GOT3 (cell line): ENCODE data around the gene SEMA4D.
"Not testable (repeated sequence)": the region's sequence is repeated elsewhere in the genome, so short reads cannot be mapped to it uniquely, and the experiment has no call there.

Source experiments
- DNase-seq: peaks from one replicate; lab custom pipeline; 2025; ENCODE audit warnings: mixed read lengths; lab: John Stamatoyannopoulos, UW

SEMA4D gene

DNA sequence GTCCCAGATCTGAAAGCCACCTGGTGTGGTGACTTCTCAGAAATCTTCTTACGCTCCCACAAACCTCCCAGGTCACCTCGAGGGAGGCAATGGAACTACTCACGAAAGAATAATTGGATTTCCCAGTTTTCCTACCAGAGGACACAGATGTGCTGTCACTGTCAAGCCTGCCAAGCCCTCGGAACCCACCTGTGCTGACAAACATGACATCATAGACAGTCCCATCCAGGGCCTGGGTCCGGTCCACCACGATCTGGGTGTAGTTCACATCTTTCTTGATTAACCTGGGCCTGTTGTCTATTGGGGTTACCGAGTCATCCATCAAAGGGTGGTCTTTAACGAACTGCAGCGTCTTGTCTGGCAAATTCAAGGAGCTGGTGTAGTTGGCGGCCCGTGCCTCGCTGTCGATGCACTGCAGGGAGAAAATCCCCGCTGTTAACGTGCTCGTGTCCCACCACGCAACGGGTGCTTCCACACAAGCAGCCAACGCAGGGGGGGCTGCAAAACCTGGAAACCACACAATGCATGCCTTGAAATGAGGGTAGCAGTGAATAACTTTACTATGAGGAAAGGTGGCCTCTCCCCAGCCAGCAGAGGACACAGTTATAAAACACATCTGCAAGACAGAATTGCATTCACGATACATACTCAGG is 110.6 kb downstream of the SEMA4D start:
- DNase-seq = no peak

DNA sequence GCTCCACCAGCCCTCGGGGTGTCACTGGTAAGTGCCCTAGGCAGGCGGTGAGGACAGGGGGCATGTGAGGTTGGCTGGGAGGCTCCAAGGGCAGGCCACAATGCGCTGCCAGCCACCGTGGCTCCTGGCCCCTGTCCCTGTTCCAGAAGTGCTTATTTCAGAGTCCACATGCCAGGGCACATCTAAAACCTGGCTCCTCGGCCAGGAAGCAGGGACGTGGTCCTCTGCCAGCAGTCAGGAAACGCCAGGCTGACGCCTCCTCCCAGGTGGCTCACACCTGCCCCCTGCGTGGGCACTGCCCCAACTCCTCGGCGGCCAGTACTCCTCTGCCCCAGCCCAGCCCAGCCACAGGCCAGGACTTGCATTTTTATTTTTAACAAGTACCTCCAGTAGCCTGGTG is 111.1 kb downstream of the SEMA4D start:
- no peak for DNase-seq

DNA sequence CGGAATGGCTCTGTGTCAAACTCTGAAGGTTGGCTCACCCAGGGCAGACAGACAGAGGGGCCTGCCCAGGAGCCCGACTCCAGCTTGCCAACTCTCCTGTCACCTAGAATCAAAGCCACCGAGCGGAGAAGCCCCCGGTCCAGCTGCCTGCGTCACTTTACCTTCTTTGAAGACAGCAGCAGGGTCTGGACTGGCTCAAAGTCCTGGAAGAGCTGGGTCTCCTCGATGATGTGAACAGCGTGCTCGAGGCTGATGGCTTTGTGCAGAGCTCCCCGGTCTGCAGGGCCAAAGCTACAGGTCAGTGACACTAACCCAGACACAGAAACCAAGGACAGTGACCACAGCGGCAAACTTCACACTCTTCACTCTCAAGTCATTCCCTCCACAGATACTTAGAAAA is 111.7 kb downstream of the SEMA4D start:
- DNase-seq = no peak

DNA sequence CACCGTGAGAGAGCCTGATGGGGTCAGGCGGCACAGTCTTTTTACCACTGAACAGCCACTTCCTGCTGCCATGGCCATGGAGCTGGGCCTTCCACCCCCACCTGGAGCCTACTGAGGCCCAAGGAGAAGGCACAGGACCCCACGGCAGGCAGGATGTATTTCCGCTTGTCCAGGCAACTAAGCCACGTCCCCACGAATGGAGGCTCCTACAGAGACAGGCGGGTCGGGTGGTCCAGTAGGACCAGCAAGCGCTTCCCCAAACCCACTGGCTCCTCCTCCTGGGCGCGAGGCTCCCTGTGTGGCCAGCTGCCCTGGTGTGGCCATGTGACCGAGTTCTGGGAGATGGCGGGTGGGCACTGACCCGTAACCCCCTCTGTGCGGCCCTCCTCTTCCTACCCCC is 113.1 kb downstream of the SEMA4D start:
- DNase-seq = no peak

DNA sequence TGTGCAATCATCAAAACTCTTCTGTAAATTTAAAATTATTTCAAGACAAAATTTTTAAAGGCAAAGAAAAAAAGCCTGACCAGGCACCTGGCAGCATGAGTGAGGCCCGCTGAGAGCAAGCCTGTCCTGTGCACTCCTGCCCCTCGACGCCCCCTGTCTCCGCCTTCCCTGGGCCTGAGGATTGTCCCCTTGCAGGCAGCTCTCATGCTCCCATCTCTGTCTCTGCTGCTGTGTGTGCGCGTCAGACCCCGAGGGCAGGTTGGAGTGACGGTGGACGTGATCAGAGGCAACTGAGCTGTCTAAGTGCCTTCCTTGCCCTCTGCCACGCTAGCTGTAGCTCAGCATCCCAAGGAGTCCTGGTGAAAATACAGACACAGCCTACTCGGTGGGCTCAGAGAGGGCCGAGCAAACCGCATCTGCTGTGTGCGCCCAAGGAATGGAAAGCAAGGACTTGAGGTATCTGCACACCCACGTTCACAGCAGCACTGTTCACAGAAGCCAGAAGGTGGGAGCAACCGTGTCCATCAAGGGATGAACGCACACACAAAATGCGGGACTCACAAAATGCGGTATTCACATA is 114.1 kb downstream of the SEMA4D start:
- DNase-seq = no peak

DNA sequence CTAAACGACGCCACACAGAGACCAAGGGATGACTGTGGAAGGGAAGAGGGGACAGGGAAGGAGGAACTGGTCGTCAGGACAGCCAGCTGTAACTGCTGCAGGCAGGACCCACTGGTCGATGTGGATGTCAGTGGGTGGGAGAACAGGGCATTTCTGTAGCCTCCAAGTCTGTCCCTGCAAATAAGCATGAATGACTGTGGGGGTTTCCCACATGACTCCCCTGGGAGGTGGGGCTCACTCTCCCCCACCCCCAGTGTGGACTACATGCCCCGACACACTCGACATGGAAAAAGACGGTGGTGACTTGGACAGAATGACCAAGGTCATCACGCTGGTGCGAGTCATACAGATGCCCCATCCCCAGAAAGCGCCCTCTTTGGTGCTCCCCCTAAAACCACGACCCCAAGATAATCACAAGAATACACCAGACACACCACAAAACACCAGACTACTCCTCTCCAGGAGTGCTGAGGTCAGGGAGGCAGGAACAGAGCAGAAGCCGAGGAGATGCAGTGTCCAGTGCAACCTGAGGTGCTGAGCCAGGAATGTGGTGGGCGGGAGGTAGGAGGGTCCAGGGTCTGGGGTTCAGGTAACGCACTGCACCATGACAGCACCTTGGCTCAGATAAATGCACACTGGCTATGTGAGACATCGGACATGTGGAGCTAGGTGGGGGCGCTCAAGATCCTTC is 114.7 kb downstream of the SEMA4D start:
- no peak for DNase-seq

DNA sequence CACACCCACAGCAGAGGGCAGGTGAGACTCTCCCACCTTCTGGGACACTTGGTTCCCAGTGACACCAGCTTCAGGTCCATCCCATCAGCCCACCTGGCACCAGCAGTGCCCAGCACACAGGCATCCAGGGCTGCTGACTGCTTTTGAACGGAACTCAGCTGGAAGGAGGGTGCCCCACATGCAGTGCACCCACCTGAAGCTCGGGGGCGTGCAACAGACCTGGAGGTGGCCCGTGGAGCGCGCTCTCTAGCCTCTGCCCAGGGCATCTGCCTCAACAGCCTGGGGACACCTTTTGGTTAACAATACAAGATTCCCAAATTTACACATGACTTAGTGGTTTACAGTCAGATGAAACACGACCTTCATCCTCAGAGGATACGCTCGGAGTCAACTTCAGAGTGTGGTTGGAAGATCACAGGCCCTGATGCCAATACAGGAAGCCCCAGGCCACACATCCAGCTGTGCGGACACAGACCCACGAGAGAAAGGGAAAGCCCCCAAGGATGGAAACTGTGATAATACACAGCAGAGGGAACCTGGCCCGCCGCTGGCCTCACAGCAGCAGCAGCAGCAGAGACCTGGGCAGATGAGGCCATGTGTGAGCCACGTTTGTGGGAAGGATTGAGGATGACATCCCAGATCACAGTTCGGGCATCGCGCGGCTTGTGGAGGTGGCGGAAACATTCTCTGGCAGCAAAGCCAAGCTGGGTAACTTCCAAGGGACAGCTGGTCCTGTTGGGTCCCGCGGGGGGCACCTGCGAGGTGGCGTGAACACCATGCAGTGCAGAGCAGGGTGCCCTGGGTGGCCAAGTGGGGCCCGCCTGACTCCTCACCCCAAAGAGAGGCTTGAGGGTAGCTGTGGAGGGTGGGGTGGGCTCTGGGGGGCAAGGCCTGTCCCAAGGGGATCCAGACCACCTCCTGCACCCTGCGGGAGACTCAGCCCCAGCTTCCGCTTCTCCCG is 115.6 kb downstream of the SEMA4D start:
- DNase-seq = no peak

DNA sequence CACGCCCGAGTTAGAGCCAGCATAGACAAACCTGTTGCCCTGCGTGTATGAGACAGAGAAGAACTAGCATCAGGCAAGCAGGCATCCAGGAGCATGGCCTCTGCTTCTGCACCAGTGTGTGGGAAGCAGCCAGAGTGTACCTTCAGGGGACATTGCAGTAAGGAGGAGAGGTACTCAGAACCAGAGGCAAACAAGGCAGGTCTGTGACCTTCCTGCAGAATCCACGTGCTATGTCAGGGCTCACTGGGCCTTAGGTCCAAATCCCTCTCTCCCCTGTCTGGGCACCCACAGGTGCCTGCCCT is 116.7 kb downstream of the SEMA4D start:
- DNase-seq = no peak

DNA sequence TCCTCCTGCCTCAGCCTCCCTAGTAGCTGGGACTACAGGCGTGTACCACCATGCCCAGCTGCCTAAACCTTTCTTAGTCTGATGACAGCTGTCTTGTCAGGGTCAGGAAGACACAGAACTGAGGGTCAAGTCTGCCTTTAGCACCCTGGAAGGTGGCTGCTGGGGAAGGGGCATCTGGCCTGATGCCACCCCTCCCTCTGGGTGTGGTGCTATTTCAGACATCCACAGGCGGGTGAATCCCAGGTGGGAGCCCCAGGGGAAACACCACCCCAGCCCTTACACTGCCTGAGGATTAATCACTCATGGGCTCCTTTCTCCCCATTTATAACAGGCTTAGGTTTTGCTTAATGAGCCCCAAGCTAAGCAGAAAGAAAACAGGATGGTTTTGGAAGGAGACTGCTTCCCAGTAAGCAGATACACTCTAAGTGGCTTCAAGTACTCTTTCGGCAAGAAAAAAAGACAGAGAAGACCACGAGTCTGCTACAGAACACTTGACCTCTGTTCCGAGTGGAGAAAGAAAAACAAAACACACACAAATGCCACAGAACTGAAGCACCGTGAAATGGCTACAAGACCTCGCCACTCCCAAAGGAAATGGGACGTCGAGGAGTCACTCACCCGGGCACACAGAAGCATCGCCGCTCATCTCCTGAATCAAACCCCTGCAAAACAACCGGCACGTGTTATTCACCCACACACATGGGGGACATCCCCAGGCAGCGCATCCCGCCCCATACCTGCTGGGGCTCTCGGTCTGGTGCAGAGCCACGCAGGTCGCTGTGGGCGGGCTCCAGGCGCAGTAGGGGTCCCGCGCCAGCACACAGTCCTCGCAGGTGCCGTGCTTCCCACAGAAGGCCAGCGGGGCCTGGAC is 117.2 kb downstream of the SEMA4D start:
- no peak for DNase-seq

DNA sequence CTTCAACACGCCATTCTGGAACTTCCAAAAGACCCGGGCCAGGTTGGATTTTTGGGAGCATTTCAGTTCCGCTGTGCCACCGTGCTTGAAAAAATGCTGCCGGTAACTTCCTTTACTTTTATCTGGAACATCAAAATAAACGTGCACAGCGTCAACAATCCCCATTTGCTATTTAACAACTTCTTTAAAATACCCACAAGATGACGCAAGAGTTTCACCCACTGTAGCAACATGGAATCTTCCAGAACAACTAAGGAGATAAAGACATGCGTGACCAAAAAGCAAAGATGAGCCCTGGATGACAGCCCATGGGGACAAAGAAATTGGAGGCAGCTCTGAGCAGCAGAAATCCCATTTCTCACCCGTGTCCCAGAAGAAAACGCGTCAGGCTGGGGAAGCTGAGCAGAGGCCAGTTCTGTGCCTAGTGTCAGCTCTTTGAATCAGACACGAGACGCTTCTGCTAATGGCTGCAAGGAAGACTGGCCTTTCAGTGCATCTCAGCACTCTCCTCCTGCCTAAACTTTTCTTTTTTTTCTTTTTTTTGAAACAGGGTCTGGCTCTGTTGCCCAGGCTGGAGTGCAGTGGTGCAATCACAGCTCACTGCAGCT is 118.3 kb downstream of the SEMA4D start:
- no peak for DNase-seq

DNA sequence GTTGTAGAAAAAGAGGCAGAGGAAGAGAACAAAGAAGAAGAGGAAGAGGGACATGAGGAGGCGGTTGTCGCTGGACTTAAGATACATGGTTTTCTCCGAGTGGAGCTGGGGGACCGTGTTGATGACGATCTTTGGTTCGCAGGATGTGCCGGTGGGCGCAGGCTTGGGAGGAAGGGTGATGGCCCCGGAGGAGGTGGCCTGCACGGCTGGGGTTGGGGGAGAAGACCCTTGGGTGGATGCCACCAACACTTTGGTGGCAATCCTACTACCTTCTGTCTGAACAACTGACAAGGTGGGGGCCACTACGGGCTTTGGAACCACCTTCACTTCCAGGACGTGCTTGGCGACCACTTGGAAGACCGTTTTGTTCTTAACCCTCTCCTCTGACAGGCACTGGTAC is 118.9 kb downstream of the SEMA4D start:
- no peak for DNase-seq

DNA sequence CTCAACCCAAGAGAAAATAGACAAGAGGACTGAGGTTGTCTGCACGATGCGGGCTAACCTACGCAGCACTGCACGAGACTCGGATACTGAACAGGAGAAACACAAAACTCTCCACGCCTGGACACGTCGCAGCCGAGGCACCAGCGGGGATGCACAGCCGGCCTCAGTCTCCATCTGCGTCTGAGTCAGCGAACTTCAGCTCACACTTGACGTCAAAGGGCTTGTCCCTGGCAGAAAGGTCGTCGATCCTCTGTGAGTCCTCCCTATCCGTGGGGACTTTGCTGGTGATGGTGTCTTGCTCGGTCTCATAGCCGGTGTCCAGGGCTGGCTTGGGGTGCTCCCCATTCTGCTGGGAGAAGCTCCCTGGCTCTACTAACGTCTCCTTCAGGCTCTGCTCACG is 119.4 kb downstream of the SEMA4D start:
- DNase-seq = no peak

DNA sequence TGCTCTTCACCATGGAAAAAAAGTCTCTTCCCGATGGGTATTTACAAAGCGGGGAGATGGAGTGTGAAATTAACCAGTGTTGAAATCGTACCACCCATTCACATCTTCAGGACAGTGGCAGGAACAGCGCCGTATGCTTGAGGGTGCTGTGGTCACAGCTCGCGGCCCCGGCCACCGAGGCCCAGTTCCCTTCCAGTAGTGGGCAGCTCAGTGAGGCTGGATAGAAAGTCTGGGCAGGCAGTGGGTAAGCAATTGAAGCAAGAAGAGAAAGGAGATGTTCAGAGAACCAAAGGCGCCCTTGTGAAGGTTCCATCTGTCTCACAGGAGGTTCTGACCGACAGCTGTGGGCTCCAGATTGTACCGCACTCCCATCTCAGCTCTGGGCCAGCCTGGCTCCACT is 120.5 kb downstream of the SEMA4D start:
- DNase-seq = no peak

DNA sequence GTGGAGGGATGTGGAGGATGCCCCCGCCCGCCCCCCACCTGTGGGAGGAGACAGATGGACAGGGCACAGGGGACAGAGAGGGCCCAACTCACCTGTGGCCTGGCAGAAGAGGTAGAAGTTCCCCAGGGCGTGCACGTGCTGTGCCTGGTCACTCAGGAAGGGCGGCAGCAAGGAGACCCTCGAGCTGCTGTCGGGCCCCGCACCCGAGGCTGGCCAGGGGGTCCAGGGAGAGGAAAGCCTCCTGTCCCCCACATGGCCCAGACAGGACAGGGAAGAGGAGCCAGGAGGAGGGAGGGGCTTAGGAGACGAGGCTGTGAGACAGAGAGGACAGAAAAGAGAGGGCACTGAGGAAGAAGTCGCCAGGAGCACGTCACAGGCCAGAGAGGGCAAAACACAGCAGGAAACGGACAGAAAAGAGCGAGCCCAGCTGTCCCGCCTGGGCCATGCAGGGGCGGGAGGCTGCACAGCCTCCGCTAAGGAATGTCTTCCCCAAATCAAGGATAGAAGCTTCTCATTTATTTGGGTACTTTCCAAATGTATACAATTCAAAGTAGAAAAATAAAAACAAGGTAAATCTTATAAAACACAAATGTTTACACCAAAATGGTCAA is 121.1 kb downstream of the SEMA4D start:
- no peak for DNase-seq

DNA sequence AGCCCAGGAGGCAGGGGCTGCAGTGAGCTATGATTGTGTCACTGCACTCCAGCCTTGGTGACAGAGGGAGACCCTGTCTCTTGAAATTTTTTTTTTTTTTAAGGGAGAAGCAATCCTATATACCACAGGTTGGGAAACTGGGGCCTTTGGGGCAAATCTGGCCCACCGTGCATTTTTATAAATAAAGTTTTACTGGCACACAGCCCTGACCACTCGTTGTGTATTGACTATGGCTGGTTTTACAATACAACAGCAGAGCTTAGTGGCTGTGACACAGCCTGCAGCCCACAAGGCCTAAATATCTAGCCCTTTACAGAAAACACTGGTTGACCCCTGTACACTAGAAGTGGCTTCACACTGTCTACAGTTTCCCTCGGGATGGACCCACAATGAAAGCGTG is 121.6 kb downstream of the SEMA4D start:
- DNase-seq = no peak

DNA sequence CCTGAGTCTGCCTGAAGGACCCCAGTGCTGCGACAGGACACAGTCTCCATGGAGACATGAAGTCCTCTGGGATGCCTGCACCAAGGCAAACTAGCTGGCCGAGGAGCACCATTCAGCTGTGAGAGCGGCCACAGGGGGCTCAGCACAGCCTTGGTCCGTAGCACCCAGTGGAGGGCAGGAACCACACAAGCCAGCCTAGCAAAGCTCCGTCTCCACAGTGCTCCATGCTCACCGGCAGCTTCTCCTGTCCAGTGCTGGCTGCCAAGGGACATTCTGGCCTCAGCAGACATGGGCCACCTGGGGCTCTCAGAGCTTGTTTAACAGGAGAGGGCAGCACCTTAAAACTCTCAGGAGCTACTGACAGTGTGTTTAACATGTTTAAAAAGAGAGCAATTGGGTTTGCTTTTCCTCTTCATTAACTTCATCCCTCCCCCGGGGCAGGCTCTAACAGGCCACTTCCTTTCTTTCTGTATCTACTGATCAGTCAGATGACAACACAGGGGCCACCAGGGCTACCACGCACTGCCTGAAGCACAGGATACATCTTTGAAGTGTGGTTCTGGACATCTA is 122.6 kb downstream of the SEMA4D start:
- DNase-seq = no peak

DNA sequence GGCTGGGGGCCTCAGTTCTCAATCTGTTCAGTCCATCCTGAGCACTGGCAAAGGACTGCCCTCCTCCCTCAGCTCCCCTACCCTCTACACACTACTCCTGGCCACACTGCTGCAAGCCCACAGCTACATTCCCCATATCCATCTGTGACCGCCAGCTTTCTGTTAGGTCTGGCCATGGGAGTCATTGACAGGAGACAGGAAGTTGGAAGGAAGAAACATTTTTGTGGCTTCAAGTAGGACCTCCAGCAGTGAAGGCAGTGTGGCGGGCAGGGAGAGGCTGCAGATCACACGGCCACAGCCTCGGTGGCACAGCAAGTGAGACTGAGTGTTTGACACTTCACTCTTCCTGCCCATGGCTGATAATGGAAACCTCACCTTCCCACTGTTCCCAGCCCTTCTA is 123.7 kb downstream of the SEMA4D start:
- no peak for DNase-seq

DNA sequence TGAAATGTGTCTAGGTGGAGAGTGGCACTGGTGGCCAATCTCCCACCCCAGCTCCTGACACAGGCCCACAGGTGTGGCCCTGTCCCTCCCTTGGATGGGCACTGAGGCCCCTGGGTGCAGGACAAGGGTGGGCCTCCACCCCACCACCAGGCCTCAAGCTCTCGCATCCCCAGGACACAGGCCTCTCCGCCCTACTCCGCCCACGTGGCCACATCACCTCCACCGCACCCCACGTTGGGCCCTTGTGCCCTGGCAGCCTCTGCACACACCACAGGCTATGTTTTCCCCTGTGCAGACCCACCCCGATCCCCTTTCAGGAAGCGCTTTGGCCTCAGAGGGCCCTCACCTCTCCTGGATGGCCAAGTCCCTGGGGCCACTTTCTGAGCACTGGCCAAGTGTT is 124.9 kb downstream of the SEMA4D start:
- no peak for DNase-seq

DNA sequence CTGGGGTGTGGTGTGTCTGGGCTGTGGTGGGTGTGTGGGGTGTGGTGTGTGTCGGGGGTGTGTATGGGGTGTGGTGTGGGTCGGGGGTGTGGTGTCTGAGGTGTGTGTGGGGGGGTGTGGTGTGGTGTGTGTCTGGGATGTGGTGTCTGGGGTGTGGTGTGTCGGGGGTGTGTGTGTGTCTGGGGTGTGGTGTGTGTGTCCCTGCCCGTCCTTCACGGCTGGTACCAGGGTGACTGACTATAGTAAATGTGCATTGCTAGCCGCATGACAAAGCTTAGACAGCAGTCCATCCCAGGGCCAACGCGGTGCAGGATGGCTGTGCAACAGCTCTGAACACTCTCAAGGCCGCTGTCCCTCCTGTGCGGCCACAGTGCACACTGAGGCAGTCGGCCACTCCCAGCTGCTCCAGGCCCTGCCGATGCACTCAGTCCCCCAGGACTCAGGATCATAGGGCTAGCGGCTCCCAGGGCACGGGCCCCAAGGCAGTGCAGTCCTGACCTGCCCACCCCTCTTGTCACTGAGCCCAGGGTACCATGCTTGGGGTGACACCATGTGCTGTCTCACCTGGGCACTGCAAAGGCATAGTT is 125.6 kb downstream of the SEMA4D start:
- DNase-seq = no peak

DNA sequence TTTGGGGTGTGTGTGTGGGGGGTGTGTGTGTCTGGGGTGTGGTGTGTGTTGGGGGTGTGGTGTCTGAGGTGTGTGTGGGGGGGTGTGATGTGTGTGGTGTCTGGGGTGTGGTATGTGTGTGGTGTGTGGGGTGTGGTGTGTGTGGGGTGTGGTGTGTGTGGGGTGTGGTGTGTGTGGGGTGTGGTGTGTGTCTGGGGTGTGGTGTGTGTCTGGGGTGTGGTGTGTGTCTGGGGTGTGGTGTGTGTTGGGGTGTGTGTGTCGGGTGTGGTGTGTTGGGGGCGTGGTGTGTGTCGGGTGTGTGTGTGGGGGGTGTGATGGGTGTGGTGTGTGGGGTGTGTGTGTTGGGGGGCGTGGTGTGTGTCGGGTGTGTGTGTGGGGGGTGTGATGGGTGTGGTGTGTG is 126.1 kb downstream of the SEMA4D start:
- DNase-seq = not testable (repeated sequence)
